CD14-positive monocyte (primary cell): ENCODE results near the gene RYR2. TPM values are rescaled to one million over a fixed set of nuclear protein-coding genes. Genes with fewer than 3 reads are reported as not detected.

Source experiments
- DNase-seq, 3 donors: peaks; one replicate each; pipeline ENCODE4 v3.0.0-alpha.2; 2011 to 2022
- H2AFZ ChIP-seq: 2 replicates; pipeline ENCODE4 v1.6.0; 2012; ENCODE audit warnings: mild to moderate bottlenecking, low read depth, low read length, inconsistent platforms; ENCODE audit not compliant: insufficient read depth, poor library complexity, severe bottlenecking
- H3K27ac ChIP-seq, 2 donors: 1 replicate in 1 of 2; 2 replicates in 1 of 2; pipeline ENCODE4 v1.5.1; 2012 to 2013; ENCODE audit warnings: low read length in 2 of 2, control low read depth in 1 of 2, inconsistent platforms in 1 of 2, low read depth in 1 of 2, mild to moderate bottlenecking in 1 of 2
- H3K27me3 ChIP-seq, 2 donors: one replicate each; pipeline versions ENCODE4 v1.6.0 to v1.6.1; 2011 to 2013; ENCODE audit warnings: low read length in 2 of 2; ENCODE audit not compliant: control insufficient read depth in 2 of 2, insufficient read depth in 2 of 2
- H3K36me3 ChIP-seq, 2 donors: replicated peaks in 1 of 2; 1 replicate in 1 of 2; 2 replicates in 1 of 2; pipeline versions ENCODE4 v1.5.1 to v1.6.1; 2012 to 2013; ENCODE audit warnings: low read length in 2 of 2, control low read depth in 1 of 2, inconsistent platforms in 1 of 2, mild to moderate bottlenecking in 1 of 2; ENCODE audit not compliant: insufficient read depth in 2 of 2, control insufficient read depth in 1 of 2
- H3K4me1 ChIP-seq, 2 donors: 1 replicate in 1 of 2; 2 replicates in 1 of 2; pipeline versions ENCODE4 v1.5.1 to v1.6.1; 2012 to 2013; ENCODE audit warnings: low read length in 2 of 2, control low read depth in 1 of 2, inconsistent platforms in 1 of 2, mild to moderate bottlenecking in 1 of 2, moderate library complexity in 1 of 2; ENCODE audit not compliant: insufficient read depth in 2 of 2, control insufficient read depth in 1 of 2
- H3K4me2 ChIP-seq: replicated peaks from 2 replicates; pipeline ENCODE3; 2012; ENCODE audit warnings: low read length, moderate library complexity, mild to moderate bottlenecking; ENCODE audit not compliant: poor library complexity, severe bottlenecking; ENCODE audit errors: extremely low read depth
- H3K4me3 ChIP-seq, 3 experiments: fragments of 200-600 bp in 1 of 3; sonication (generic) in 1 of 3; replicated peaks in 1 of 3; 1 replicate in 2 of 3; 2 replicates in 1 of 3; pipeline ENCODE4 v1.5.1; 2011 to 2013; ENCODE audit warnings: low read length in 3 of 3, mild to moderate bottlenecking in 3 of 3, control low read depth in 2 of 3, low read depth in 2 of 3, inconsistent platforms in 1 of 3, moderate library complexity in 1 of 3
- H3K79me2 ChIP-seq: 2 replicates; pipeline ENCODE4 v1.6.0; 2012; ENCODE audit warnings: mild to moderate bottlenecking, control low read depth, inconsistent platforms, low read length, moderate library complexity; ENCODE audit not compliant: insufficient read depth
- H3K9ac ChIP-seq: 2 replicates; pipeline ENCODE4 v1.6.0; 2017; ENCODE audit warnings: low read length, mild to moderate bottlenecking; ENCODE audit not compliant: insufficient read depth, poor library complexity, severe bottlenecking
- H3K9me3 ChIP-seq, 2 donors: replicated peaks in 1 of 2; 1 replicate in 1 of 2; 2 replicates in 1 of 2; pipeline versions ENCODE4 v1.5.1 to v1.6.1; 2012 to 2013; ENCODE audit warnings: low read length in 2 of 2, control low read depth in 1 of 2; ENCODE audit not compliant: control insufficient read depth in 1 of 2, insufficient read depth in 1 of 2
- H4K20me1 ChIP-seq: 2 replicates; pipeline ENCODE4 v1.6.0; 2012; ENCODE audit warnings: mild to moderate bottlenecking, low read length, control low read depth, moderate library complexity; ENCODE audit not compliant: insufficient read depth
- H3K27ac Mint-ChIP-seq, 7 donors: one replicate each; pipeline ENCODE4 v1.8.0; 2020; ENCODE audit warnings: mild to moderate bottlenecking in 7 of 7, mixed read lengths in 7 of 7, moderate library complexity in 6 of 7, inconsistent platforms in 2 of 7
- H3K27me3 Mint-ChIP-seq, 3 donors: one replicate each; pipeline ENCODE4 v1.8.0; 2021 to 2022; ENCODE audit warnings: low read depth in 3 of 3, mild to moderate bottlenecking in 3 of 3, mixed read lengths in 3 of 3, moderate library complexity in 3 of 3, inconsistent platforms in 1 of 3
- H3K36me3 Mint-ChIP-seq, 2 donors: one replicate each; pipeline ENCODE4 v1.8.0; 2020; ENCODE audit warnings: mixed read lengths in 2 of 2, inconsistent platforms in 1 of 2, mild to moderate bottlenecking in 1 of 2
- H3K4me1 Mint-ChIP-seq: one replicate; pipeline ENCODE4 v1.8.0; 2020; ENCODE audit warnings: mild to moderate bottlenecking, mixed read lengths
- H3K4me3 Mint-ChIP-seq, 2 donors: one replicate each; pipeline ENCODE4 v1.8.0; 2020; ENCODE audit warnings: mild to moderate bottlenecking in 2 of 2, mixed read lengths in 2 of 2, moderate library complexity in 1 of 2
- H3K9me3 Mint-ChIP-seq, 7 donors: one replicate each; pipeline ENCODE4 v1.8.0; 2020 to 2022; ENCODE audit warnings: mixed read lengths in 7 of 7, mild to moderate bottlenecking in 6 of 7, moderate library complexity in 6 of 7, inconsistent platforms in 2 of 7
- WGBS: methylation state at CpG from one replicate; pipeline ENCODE4 v1.1.5; 2013; ENCODE audit warnings: missing lambda C conversion rate; ENCODE audit not compliant: insufficient coverage; 5-methylcytosine and 5-hydroxymethylcytosine counted together
- intact Hi-C, 2 donors: fragments of 100-400 bp; cut with micrococcal nuclease; formaldehyde crosslinking; loops; one replicate each; pipeline versions ENCODE4 v1.15.0 to v1.15.1; 2023
- polyA plus RNA-seq, 3 donors: library from polyadenylated mRNA; depleted of rRNA in 1 of 3; unstranded in 2 of 3; stranded (reverse) in 1 of 3; fragments of 300-500 nt in 2 of 3; fragments of >200 nt in 1 of 3; fragmentation: Illumina TruSeq in 2 of 3; gene quantifications; 1 replicate in 2 of 3; 2 replicates in 1 of 3; pipeline ENCODE4 v1.2.3, GENCODE V29; 2012 to 2021
- TF ChIP-seq, protein P1 (sequence below): fragments of 200-600 bp; IDR thresholded peaks from one replicate; pipeline ENCODE4 v1.8.0; 2022; ENCODE audit warnings: antibody characterized with exemption, mild to moderate bottlenecking

Gene RYR2
- polyA plus RNA-seq, 3 donors = not detected

DNA sequence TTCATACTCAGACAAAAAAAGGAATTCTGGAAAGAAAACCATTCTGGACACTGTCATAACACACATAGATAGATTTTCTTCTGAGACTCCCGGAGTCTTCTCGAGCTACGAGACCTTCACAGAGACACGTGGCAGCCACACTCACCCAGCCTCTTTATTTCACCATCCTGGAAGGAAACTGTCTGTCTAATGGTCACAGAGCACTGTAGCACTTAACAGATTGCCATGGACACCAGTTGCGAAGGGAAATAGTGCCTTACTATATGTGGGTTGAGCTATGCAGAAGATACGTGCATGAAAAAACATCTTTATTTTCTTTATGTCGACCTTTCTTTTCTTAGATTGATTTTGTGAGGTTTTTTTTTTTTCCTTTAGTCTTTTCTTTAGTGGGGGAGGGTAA is 790.9 kb downstream of the RYR2 start:
- H3K27me3 ChIP-seq = no peaks in the 10 kb centered on the region
- H3K9me3 ChIP-seq = peaks cover 0 to 2% of the 10 kb centered on the region in 2 donors
- intact Hi-C loops = no loop called here
- H3K9me3 Mint-ChIP-seq = peaks cover 0 to 4% (median 2%) of the 10 kb centered on the region in 7 donors
- no peak for DNase-seq
- H3K4me1 ChIP-seq = no peaks in the 10 kb centered on the region
- no peaks in the 10 kb centered on the region for H4K20me1 ChIP-seq
- H3K27me3 Mint-ChIP-seq = peaks cover 0 to 3% (median 1%) of the 10 kb centered on the region in 3 donors
- H3K4me2 ChIP-seq = no peak overlapping the region
- H3K9ac ChIP-seq = no peak overlapping the region
- H3K36me3 Mint-ChIP-seq = no peaks in the 10 kb centered on the region
- no peaks in the 10 kb centered on the region for H3K36me3 ChIP-seq
- no peak overlapping the region for H3K4me3 Mint-ChIP-seq
- no peak overlapping the region for H3K27ac Mint-ChIP-seq
- H3K4me3 ChIP-seq = no peak overlapping the region
- TF ChIP-seq, protein P1, sequence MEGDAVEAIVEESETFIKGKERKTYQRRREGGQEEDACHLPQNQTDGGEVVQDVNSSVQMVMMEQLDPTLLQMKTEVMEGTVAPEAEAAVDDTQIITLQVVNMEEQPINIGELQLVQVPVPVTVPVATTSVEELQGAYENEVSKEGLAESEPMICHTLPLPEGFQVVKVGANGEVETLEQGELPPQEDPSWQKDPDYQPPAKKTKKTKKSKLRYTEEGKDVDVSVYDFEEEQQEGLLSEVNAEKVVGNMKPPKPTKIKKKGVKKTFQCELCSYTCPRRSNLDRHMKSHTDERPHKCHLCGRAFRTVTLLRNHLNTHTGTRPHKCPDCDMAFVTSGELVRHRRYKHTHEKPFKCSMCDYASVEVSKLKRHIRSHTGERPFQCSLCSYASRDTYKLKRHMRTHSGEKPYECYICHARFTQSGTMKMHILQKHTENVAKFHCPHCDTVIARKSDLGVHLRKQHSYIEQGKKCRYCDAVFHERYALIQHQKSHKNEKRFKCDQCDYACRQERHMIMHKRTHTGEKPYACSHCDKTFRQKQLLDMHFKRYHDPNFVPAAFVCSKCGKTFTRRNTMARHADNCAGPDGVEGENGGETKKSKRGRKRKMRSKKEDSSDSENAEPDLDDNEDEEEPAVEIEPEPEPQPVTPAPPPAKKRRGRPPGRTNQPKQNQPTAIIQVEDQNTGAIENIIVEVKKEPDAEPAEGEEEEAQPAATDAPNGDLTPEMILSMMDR = no peak
- no peaks in the 10 kb centered on the region for H3K4me1 Mint-ChIP-seq
- H3K27ac ChIP-seq = no peak overlapping the region
- H2AFZ ChIP-seq = no peak overlapping the region
- WGBS = no CpG with 5 or more reads among the region's 7 CpGs
- no peaks in the 10 kb centered on the region for H3K79me2 ChIP-seq

DNA sequence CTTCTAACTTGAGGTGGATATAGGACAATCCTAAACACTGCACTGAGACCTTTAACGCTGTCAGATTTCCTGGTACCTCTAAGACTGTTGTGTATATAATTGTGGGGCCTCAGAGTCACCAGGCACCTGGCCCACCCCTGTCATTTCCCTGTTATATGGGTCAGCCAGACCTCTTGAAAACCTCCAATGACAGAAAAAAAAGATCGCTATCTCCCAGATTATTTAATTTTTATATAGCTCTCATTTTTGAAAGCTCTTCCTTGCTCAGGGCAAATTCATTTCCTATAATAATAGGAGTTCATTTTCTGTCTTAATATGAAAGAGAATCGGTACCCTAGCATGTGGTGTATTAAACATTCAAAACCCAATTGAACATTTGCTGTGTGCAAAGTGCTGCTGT is 792.1 kb downstream of the RYR2 start:
- Histone ChIP-seq H3K9me3 (peaks cover 0 to 8% of the 10 kb centered on the region in 2 donors), H3K4me3 (no peak overlapping the region), H3K4me1 (no peaks in the 10 kb centered on the region), H3K9ac (no peak overlapping the region), H3K79me2 (no peaks in the 10 kb centered on the region), H3K27me3 (no peaks in the 10 kb centered on the region), H4K20me1 (no peaks in the 10 kb centered on the region), H3K4me2 (no peak overlapping the region), H2AFZ (no peak overlapping the region), H3K36me3 (no peaks in the 10 kb centered on the region), H3K27ac (no peak overlapping the region)
- Mint-ChIP-seq H3K27me3 (peaks cover 0 to 1% (median 0%) of the 10 kb centered on the region in 3 donors), H3K36me3 (no peaks in the 10 kb centered on the region), H3K9me3 (peaks cover under 1 to 6% (median 4%) of the 10 kb centered on the region in 7 donors), H3K4me3 (no peak overlapping the region), H3K4me1 (no peaks in the 10 kb centered on the region), H3K27ac (no peak overlapping the region)
- TF ChIP-seq, protein P1 = no peak
- intact Hi-C loops = no loop called here
- WGBS = no CpG with 5 or more reads among the region's 3 CpGs
- no peak for DNase-seq
